HG03520 (cell line): Measurements from ENCODE around the gene GALNT14.

Source experiments
- ATAC-seq: cut with Tn5 transposase; IDR thresholded peaks from one replicate; pipeline ENCODE4 v1.9.1; 2021; ENCODE audit warnings: mild to moderate bottlenecking, moderate library complexity; ENCODE audit not compliant: unreplicated experiment

The GALNT14 gene

DNA sequence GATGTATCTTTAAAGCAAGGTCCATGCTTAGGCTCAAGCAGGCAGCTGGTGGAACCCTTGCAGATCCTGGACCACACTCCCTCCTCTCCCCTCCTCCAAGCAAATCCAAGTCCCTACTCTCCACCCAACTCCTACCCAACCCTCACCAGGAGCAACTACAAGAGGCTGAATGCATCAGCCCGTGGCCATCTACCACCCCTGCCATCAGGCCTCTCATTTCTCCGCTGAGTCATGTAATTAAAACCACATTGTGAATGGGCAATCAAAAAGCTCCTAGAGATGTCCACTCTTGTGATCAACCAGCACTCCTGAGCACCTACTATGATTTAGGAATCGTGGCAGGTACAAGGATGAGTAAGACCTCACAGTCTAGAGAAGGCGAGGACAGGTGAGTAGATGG, 188.8 kb downstream of the GALNT14 start:
- no peak for ATAC-seq

DNA sequence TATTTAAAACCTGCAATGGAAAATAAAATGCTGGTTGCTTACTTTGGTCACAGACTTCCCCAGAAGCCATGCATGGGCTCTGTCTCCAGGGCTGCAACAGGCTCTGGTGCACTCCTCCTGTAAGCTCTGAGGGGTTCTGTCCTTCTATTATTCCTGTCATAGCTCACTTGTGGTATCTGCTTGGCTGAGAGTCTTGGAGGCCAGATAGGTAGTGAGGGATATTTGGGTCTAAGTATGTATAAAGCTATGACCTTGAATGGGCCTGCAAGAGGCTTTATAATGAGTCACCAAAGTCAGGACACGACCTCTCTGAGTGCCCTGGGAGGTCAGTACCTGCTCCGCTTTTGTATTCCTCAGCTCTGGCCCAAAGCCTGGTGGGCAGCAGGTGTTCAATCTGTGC, 189.4 kb downstream of the GALNT14 start:
- no peak for ATAC-seq

DNA sequence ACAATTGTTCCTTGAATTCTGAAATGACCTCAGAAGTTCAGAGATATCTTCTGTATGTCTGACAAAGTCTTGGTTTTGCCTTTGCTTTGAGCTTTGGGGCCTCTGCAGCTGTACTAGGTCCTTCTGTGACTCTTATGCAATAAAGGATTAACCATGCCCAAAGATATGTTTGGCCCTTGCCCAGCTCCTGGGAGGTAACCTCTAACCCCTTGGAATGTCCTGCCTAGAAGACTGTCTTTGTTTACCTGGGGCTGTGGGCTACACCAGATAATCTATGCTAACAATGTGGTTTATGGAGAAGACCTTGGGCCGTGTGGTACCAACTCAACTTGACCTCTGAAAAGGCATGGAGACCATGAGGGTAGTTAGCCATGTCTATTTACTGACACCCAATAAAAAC, 190.1 kb downstream of the GALNT14 start:
- no peak for ATAC-seq

DNA sequence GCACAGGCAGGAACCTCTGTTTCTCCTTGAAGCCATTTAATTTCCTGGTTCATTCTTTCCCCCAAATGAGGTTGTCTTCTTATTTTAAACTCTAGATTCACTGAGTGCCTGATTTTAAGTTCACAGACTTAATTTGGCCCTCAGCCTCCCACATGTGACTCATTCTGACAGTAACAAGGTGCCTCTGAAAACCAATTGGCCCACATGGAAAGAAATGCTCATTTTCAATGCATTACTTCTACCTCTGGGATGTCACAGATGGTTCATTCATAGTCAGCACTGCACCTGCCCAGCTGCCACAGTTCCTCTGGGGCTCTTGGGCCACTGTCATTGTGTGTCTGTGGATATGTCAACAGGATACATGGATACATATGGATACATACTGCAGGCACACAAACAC, 190.6 kb downstream of the GALNT14 start:
- ATAC-seq: no peak

DNA sequence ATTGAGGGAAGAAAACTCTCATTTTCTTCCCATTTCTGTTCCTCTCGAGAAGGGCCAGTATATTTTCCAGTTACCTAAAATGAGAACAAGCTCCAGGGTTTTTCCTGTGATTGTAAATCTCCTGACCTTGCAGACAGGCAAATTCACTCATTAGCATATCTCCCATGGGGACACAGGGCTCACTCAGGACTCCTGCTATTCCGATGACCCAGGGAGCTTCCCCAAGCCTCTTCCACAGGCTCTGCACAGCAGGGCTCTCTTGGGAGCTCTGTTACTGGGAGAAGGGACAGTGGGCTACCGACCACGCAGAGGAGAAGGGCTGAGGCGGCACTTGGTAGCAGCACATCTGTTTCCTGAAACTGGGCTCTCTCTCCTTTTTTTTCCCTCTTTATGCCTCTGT, 195.8 kb downstream of the GALNT14 start:
- no peak for ATAC-seq

DNA sequence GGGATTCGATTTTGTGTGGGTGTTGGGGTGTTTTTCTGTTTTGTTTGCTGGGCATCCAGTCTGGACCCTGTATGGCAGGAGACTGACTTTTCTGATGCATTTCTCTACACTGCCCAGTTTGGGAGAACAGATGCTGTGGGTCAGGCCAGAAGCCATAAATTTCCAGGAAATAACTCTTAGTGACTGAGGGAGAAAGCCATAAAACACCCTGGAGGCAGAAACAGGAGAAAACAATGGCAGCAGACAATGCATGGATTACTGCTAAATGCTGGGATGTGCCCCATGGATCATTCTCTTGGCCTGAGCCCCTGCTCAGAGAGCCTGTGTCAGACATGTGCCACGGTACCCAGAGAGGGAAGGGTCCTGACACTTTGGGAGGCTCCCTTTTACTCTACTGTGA, 197.4 kb downstream of the GALNT14 start:
- ATAC-seq: no peak

DNA sequence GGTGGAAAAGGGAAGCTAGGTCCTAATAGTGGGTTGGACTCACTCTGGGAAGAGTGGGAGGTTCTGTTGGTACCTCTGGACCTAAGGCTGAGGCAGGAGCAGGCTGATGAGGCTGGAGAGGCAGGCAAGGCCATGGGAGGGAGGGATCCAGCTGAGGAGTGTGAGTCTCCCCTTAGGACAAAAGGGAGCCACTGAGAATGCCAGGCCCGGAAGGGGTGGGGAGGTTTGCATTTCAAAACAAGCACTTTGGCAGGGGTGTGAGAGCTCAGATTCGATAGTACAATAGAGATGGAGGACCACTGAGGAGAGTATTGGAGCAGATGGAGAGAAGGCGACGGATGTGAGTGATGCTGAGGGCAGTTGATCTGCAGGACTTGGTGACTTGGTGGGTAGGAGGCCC, 198.9 kb downstream of the GALNT14 start:
- no peak for ATAC-seq

DNA sequence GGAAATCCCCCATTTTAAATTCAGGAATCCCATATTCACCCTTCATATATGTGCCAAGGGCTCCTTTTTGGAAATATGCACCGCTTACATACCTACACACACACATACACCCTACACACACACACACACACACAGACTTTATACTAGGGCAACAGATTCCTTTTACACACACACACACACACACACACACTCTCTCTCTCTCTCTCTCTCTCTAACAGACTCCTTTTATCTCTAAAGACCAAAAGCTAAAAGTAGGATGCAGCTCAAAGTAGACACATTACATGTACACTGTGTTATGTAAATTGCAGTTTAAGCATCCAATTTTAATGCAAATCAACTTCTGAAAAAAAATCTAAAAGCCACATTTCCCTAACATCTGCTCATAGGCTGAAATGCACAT, 200.0 kb downstream of the GALNT14 start:
- ATAC-seq: no peak

DNA sequence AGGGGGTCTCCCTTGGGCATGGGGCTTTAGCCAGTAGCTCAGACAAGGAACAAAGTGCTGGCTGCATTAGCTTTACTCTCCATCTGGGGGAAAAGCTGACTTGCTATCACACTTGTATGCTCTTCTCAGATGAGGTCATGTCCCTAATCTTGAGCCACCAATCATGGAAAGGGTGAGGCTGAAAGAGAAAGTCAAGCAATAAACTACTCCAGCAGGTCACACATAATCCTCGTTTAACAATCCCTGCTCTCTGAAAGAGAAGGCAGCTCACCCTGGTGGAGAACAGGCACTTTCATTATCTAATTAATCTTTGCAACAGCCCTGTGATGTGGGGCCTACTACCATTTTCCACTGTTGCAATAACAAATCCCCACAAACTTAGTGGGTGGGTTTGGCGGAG, 201.3 kb downstream of the GALNT14 start:
- ATAC-seq: no peak

DNA sequence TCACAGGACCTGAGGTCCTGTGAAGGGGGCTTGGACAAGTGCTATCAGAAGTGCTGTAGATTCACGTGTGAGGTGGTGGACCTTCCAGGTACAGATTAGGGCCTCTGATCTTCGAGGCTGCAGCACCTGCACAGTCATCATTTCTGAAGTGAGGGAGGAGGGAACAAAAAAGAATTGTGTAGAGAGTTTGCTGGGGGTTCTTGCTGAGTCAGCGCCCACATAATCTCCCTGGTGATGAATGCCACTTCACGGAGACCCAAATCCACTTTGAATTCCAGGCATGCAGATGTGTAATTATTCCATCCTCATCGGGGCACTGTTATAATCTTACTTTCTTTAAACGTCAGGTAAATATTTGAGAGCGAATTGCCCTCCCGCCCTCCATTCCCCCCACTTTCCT, 202.4 kb downstream of the GALNT14 start:
- ATAC-seq: no peak

DNA sequence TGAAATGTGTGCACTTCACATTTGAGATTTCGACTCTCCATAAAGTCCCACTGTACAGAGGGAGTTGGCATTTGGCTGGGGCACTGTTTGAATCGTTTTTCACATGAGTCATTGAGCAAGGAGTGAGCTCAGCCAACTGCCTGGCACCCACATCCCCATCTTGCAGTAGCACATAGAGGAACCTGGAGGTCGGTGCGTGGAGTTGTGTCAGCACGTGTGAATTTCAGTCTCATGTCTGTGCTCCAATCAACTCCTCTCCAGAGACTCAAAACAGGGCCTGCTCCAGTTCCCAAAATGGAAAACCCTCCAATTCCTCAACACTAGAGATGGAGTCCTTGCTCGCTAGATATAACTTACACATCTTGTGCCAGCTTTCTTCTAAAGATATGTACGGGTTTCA, 204.2 kb downstream of the GALNT14 start:
- ATAC-seq: no peak

DNA sequence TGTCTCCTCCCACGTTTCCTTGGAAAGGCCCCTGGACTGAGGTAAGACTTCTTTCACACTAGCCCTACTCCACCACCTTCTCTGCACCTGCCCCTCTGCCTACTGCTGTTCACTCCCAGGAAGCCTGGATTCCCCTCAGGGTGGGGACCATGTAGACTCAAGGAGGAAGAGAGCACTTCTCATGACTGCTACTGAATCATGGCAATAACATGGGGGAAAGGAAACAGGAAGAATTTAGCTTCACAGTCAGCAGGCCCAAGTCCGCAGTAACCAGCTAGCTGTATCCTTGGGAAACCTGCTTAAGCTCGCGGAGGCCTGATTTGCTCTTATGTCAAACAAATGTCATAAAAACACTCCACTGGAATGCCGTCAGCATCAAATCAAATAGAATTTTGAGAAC, 204.7 kb downstream of the GALNT14 start:
- no peak for ATAC-seq

DNA sequence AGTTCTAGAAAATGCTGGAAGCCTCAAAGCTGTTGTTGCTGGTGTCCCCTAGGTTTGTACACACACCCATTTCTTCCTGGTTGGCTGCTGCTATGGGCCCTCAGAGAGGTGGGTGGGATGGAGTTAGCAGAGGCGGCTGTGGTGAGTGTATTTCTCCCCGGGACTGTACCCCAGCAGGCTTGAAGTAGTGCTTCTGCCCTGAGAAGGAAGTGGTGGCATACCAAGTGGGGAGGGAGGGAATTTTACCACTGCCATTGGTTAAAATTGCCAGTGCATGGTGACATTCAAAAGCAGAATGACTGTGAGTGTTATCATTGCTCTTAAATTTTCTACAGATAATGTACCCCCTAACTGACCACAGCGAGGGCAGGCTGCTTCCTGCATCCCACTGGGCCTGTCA, 205.4 kb downstream of the GALNT14 start:
- ATAC-seq: no peak

DNA sequence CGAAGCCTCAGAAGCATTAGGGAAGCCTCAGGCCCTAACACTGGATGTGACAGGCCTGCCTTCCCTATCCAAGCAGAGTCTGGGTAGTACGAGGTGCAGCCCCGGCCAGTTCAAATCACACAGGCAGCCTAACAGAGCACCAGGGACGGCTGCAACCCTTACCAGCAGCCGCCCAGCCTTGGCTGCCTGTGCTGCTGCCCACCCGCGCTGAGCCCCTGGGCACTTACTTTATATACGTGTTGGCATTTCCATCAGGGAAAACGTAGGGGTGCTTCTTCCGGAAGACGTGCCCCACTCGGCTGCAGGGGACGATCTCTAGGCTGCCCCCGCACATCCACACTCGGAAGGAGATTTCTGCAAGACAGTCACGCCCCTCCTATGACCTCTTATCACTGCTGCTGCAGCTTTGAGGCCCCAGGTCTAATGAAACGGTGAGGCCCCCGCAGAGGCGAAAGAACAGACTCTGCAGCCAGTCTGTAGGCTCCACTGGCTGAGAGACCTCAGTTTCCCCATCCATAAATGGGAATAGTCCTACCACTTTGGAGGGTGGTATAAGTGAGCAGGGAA, 206.3 kb downstream of the GALNT14 start:
- no peak for ATAC-seq

DNA sequence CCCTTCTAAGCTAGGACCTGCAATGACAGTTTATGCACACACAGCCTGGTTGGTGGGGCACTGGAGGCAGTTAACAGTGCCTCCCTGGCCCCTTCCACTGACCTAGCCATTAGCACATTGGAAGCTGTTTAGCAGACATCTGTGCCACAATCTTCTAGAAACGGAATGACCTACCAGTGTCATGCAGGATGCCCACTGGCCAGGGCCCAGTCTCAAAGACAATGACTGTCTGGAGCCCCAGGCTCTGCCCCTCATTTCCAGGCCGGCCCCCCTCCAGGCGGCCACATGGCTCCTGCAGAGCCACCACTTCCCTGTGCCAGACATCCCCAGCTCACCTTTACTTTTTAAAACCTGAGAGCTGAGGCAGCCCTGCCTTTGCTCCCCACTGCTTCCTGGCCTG, 207.5 kb downstream of the GALNT14 start:
- no peak for ATAC-seq

DNA sequence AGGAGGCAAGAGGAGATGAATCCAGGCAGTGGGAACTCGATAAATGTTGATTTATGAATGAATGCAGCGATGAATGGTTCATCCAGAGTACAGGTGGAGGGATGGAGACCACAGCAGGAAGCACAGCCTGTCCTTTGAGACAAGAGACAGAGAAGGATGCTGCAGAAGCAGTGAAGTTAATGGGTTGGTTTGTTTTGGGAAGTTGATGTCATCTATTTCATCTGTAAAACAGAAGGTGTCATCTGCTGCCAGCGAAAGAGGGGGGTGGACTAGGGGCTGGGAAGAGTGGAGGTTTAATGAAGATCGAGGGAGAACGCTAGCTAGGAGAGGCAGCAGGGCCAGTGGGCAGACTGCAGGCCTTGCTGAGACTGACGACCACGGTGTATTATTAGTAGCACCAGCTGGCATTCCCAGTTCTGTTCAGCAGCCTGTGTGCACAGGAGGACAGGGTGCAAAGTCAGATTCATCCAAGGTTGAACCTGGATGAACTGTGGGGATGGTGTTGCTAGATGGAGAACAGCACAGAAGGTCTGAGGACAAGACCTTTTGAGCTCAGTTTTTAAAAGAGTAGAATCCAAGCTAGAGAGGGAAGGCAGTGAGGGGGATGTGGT, 210.7 kb downstream of the GALNT14 start:
- ATAC-seq: no peak

DNA sequence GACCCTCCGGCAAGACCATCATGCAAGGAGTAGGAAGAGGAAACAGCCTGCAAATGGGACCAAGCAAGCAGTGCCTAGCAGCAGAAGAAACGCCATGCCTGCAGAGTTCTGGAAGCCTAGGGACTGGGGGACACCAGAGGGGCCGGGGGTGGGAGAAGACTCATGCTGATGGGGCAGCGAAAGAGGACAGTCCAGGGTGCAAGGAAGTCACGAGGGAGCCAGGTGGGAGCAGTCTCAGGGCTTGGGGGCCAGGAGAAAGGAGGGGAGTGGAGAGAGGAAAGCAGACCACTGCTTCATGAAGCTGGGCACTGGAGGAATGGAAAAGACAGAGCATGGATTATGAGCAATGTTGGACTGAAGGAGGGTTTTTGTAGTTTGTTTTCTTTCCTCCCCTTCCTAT, 211.6 kb downstream of the GALNT14 start:
- ATAC-seq: no peak

DNA sequence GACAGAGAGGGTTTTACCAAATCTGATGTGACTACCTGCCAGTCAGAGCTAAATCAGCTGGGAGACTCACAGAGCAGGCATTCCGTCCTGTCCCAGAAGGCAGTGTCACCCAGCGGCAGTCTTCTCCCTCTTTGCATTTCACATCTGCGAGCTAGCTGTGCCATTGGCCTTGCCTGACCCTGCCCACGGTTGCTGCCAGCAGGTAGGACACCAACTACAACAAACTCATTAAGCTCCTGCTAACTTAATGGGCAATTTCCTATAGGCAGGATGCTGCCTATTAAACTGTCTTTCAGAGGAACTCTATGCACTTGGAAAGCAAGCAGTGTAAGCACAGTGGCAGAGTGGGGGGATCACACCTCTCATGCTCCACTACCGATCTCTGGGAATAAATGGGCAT, 214.6 kb downstream of the GALNT14 start:
- no peak for ATAC-seq

DNA sequence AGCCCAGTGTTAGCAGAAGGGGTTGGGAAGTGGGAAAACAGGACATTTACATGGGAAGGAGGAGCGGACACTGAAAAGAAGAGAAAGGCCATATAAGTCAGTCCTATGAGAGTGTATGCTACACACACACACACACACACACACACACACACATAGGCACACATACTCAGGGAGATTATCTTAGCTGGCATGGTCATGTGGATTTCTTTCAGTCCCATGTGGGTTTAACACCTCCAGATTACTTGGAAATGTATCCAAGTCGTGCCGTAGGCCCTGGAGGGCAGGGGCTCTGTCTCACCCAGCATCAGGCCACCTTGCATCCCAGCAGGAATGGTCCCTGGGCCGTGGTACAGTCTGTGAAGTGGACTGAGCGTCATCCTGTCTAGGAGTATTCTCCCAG, 217.7 kb downstream of the GALNT14 start:
- no peak for ATAC-seq

DNA sequence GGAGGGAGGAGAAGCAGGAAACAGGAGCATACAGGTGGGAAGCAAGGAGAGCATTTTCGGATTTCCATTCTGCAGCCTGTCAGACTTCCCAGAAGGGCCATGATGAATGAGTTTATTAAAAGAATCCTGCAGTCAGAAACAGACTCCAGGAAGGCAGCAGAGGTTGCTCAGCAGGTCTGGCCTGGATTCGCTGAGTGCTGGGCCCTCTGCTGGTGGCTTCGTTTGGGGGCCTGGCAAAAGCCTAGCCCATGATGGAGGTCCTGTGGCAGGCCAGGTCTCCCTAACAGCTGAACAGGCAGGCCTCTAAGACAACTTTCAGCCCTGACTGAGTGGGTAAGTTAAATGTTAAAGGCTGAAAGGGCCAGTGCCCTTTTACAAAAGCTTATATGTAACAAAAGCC, 222.8 kb downstream of the GALNT14 start:
- no peak for ATAC-seq

DNA sequence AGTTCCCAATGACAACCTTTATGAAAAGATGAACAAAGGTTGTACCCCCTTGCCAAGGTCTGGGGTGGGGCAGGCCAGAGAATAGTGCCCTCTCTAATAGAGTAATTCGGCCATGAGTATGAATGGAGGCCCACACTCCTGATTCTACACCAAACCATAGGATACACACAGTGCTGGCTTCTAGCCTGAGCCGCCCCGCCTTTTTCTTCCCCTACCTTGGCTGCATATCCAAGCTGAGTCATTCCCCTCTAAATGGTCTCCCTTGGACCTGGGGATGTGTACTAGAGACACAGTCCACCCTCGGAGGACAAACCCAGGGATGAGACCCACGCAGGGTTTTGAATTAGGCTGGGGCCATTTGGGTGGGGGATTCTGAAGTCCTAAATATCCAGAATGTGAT, 223.8 kb downstream of the GALNT14 start:
- ATAC-seq: no peak

DNA sequence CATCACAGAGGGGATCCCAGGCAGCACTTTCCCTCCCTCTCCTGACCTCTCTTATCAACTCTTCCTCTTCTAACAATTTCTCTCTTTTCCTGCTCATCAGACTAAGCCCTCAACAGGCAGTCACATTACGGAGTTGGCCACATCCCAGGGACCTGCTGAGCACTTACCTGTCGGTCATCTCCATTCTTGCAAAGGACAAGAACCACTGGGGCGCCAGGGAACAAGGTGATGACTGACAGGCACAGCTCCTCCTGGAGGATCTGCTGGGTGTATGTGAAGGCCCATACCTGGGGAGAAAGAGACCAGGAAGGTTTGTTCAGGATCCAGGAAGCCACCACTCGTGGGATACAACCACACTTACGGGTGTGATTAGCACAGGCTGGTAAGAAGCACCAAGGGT, 226.2 kb downstream of the GALNT14 start:
- no peak for ATAC-seq

DNA sequence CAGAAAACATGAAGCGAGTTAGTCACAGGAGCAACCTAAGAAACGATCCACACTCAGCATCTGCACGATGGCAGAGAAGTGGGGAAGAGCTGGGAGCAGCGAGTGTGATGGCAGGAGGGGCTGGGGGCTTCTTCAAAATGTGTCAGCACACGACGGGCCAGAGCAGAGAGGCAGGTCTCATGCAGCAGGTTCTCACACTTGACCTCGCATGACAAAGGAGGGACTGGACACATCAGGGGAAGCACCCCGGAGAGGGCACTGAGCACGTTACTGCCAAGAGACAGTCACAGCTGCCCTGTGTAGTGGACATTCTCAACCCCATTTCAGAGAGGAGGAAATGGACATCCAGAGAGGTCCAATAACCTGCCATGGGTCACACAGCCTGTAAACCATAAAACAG, 226.9 kb downstream of the GALNT14 start:
- no peak for ATAC-seq
